Measurements from ENCODE around the gene DNAH10. TPM values are rescaled to one million over a fixed set of nuclear protein-coding genes. Genes with fewer than 3 reads are reported as not detected.

The DNAH10 gene
- total RNA-seq, 4 donors from 2014 or later = 0.18 to 0.65 TPM; not detected in 2

- intact Hi-C loops (cut with DNase I; ENCODE audit: low total_unique reads) (no loop called here), in situ Hi-C loops (cut with MboI; ENCODE audit: low sequenced_read_pairs in 4 of 4) (no loop called here)
- H3K36me3 ChIP-seq = no peaks in the 10 kb centered on the region
- no peak overlapping the region for H3K27ac ChIP-seq
- peaks cover 0 to 5% of the 10 kb centered on the region in 2 donors for H3K4me1 ChIP-seq
- H3K9me3 ChIP-seq = no peaks in the 10 kb centered on the region
- no peak overlapping the region for H3K4me3 ChIP-seq
- no peak for ATAC-seq
- no peaks in the 10 kb centered on the region for H3K27me3 ChIP-seq
- no peak for DNase-seq
- TF ChIP-seq POLR2A (IDR thresholded peaks at IDR 0.05) (no peak), CTCF (IDR thresholded peaks at IDR 0.05 in 4 of 5, conservative IDR thresholded peaks at IDR 0.05 in 1 of 5) (no peak)
Measured at GRCh38 chr12:123966596-123966995, 204.5 kb downstream of the DNAH10 start.

GRCh38 chr12:123967121-123967586 is 205.1 kb downstream of the DNAH10 start:
- no peaks in the 10 kb centered on the region for H3K27me3 ChIP-seq
- TF ChIP-seq POLR2A (IDR thresholded peaks at IDR 0.05) = no peak
- no peak for TF ChIP-seq CTCF (IDR thresholded peaks at IDR 0.05 in 4 of 5, conservative IDR thresholded peaks at IDR 0.05 in 1 of 5)
- no peak overlapping the region for H3K4me3 ChIP-seq
- in situ Hi-C loops (cut with MboI; ENCODE audit: low sequenced_read_pairs in 4 of 4) = no loop called here
- H3K27ac ChIP-seq = no peak overlapping the region
- ATAC-seq (no peak), DNase-seq (no peak)
- intact Hi-C loops (cut with DNase I; ENCODE audit: low total_unique reads) = no loop called here
- peaks cover 0 to 7% of the 10 kb centered on the region in 2 donors for H3K4me1 ChIP-seq
- H3K9me3 ChIP-seq = no peaks in the 10 kb centered on the region
- no peaks in the 10 kb centered on the region for H3K36me3 ChIP-seq

DNA sequence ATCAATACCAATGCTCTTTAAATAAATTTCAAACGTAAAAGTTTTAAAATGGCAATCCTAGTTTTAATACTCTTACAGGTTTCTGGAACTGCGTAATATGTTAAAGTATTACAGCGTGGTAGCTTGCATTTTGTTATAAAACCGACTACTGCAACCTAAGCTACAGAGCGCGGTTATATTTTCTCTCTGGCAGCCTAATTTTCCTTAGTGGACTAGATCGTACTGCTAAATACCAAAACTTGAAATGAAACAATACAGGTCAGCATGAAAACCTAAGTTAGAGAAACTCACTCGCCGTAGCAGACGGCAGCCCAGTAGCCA is 209.3 kb downstream of the DNAH10 start:
- Histone ChIP-seq H3K4me1 (peaks cover 10 to 13% of the 10 kb centered on the region in 2 donors), H3K9me3 (no peaks in the 10 kb centered on the region), H3K27ac (peak overlapping the region; percentile 91 to 92 (median 92)), H3K4me3 (peak overlapping the region; percentile 68 to 94 (median 90)), H3K27me3 (no peaks in the 10 kb centered on the region), H3K36me3 (peaks cover 0 to 7% of the 10 kb centered on the region in 2 donors)
- intact Hi-C loops (cut with DNase I; ENCODE audit: low total_unique reads) (no loop called here), in situ Hi-C loops (cut with MboI; ENCODE audit: low sequenced_read_pairs in 4 of 4) (no loop called here)
- ATAC-seq (no peak), DNase-seq (no peak)
- no peak for TF ChIP-seq POLR2A (IDR thresholded peaks at IDR 0.05)
- TF ChIP-seq CTCF (IDR thresholded peaks at IDR 0.05 in 4 of 5, conservative IDR thresholded peaks at IDR 0.05 in 1 of 5) = no peak

- H3K4me3 ChIP-seq = peak overlapping the region; percentile 68 to 94 (median 90)
- no peaks in the 10 kb centered on the region for H3K27me3 ChIP-seq
- peak overlapping the region; percentile 91 to 92 (median 92) for H3K27ac ChIP-seq
- ATAC-seq (peak; percentile 22 to 24), DNase-seq (peak in 1 of 2 donors; percentile 14)
- intact Hi-C loops (cut with DNase I; ENCODE audit: low total_unique reads) (loop anchor here (1.0 to 2.0 kb wide), 3 partner anchors 55 to 259 kb away; partner anchors contain the start of gene ATP6V0A2), in situ Hi-C loops (cut with MboI; ENCODE audit: low sequenced_read_pairs in 4 of 4) (no loop called here)
- H3K4me1 ChIP-seq = peaks cover 10 to 13% of the 10 kb centered on the region in 2 donors
- no peaks in the 10 kb centered on the region for H3K9me3 ChIP-seq
- TF ChIP-seq POLR2A (IDR thresholded peaks at IDR 0.05) (no peak), CTCF (IDR thresholded peaks at IDR 0.05 in 4 of 5, conservative IDR thresholded peaks at IDR 0.05 in 1 of 5) (no peak)
- H3K36me3 ChIP-seq = peaks cover 0 to 9% of the 10 kb centered on the region in 2 donors
Measured at GRCh38 chr12:123971770-123972456, 209.8 kb downstream of the DNAH10 start.
